Myocyte (in vitro differentiated cells): Measurements from ENCODE around the gene NOTCH1. TPM values are rescaled to one million over a fixed set of nuclear protein-coding genes. Genes with fewer than 3 reads are reported as not detected.

ENCODE experiments used
- DNase-seq: peaks from one replicate; pipeline ENCODE4 v3.0.0-alpha.2; 2012; ENCODE audit warnings: low read depth
- total RNA-seq: library from RNA; depleted of rRNA; stranded (reverse); fragments of >200 nt; gene quantifications from 2 replicates; pipeline ENCODE4 v1.2.3, GENCODE V29; 2014

NOTCH1 gene
- total RNA-seq, 1 donor from 2014 or later, result 6.2 TPM

GRCh38 chr9:136518623-136519022, 27.2 kb downstream of the NOTCH1 start:
- no peak for DNase-seq

- DNase-seq, result no peak
Measured at GRCh38 chr9:136517950-136518349, 27.9 kb downstream of the NOTCH1 start.

- no peak for DNase-seq
Measured at GRCh38 chr9:136517012-136517743, 28.7 kb downstream of the NOTCH1 start.

GRCh38 chr9:136516191-136516654, 29.6 kb downstream of the NOTCH1 start:
- DNase-seq, result no peak

GRCh38 chr9:136515276-136515675, 30.6 kb downstream of the NOTCH1 start:
- no peak for DNase-seq

- DNase-seq, result no peak
Measured at GRCh38 chr9:136514022-136514714, 31.7 kb downstream of the NOTCH1 start.

- no peak for DNase-seq
Measured at GRCh38 chr9:136513191-136513590, 32.7 kb downstream of the NOTCH1 start.

GRCh38 chr9:136512651-136513071, 33.2 kb downstream of the NOTCH1 start:
- no peak for DNase-seq

GRCh38 chr9:136511670-136512592, 33.9 kb downstream of the NOTCH1 start:
- DNase-seq, result no peak

- no peak for DNase-seq
Measured at GRCh38 chr9:136511144-136511669, 34.6 kb downstream of the NOTCH1 start.

GRCh38 chr9:136510561-136510960, 35.3 kb downstream of the NOTCH1 start:
- no peak for DNase-seq

GRCh38 chr9:136509549-136509948, 36.3 kb downstream of the NOTCH1 start:
- DNase-seq, result no peak

- no peak for DNase-seq
Measured at GRCh38 chr9:136508729-136509500, 36.9 kb downstream of the NOTCH1 start.

GRCh38 chr9:136507992-136508375, 37.9 kb downstream of the NOTCH1 start:
- DNase-seq, result no peak

- DNase-seq, result no peak
Measured at GRCh38 chr9:136507221-136507991, 38.4 kb downstream of the NOTCH1 start.

- DNase-seq, result no peak
Measured at GRCh38 chr9:136506425-136506824, 39.4 kb downstream of the NOTCH1 start.

GRCh38 chr9:136505406-136506403, 40.1 kb downstream of the NOTCH1 start:
- DNase-seq, result no peak

- DNase-seq, result no peak
Measured at GRCh38 chr9:136504512-136505348, 41.1 kb downstream of the NOTCH1 start.
